AG04449 (cell line): Measurements from ENCODE around the gene SLC8A2.

ENCODE experiments used
- CTCF ChIA-PET: fragments of 350-600 bp; formaldehyde crosslinking; extraction: SDS; loops from one replicate; lab custom pipeline; 2021; ENCODE audit warnings: antibody characterized with exemption; lab: Yijun Ruan, JAX
- POLR2A ChIA-PET: fragments of 400-600, 350-600 bp; formaldehyde crosslinking; extraction: SDS; loops from one replicate; lab custom pipeline; 2020; ENCODE audit warnings: antibody characterized with exemption, inconsistent platforms; lab: Yijun Ruan, JAX
- DNase-seq: peaks from one replicate; pipeline ENCODE4 v3.0.0-alpha.2; 2010; ENCODE audit warnings: low read depth, low spot score
- H3K4me3 ChIP-seq: 2 replicates; pipeline ENCODE4 v1.5.1; 2011; ENCODE audit warnings: low read depth, mild to moderate bottlenecking, control low read depth, low read length
- CTCF ChIP-seq: IDR thresholded peaks from one replicate; pipeline ENCODE4 v1.5.1; 2011; ENCODE audit warnings: mild to moderate bottlenecking, moderate library complexity, low read length, control low read depth, inconsistent platforms; ENCODE audit not compliant: insufficient read depth; ENCODE audit errors: missing control alignments

Gene SLC8A2

GRCh38 chr19:47421844-47422395 is 49.8 kb downstream of the SLC8A2 start:
- no peak for TF ChIP-seq CTCF
- no peak for DNase-seq
- no peak overlapping the region for H3K4me3 ChIP-seq
- ChIA-PET POLR2A (no interaction called here), CTCF (no interaction called here)

- H3K4me3 ChIP-seq: no peak overlapping the region
- DNase-seq: no peak
- POLR2A ChIA-PET: no interaction called here
- CTCF ChIA-PET: no interaction called here
- no peak for TF ChIP-seq CTCF
These were observed 50.4 kb downstream of the SLC8A2 start for GRCh38 chr19:47421244-47421786.

- ChIA-PET CTCF (interaction anchor here (0.9 to 1.8 kb wide), 5 partner anchors 8 to 123 kb away, joined by 3 to 6 read pairs (median 3); no protein-coding TSS in a partner anchor), POLR2A (no interaction called here)
- TF ChIP-seq CTCF: no peak
- no peak for DNase-seq
- no peak overlapping the region for H3K4me3 ChIP-seq
These were observed 51.9 kb downstream of the SLC8A2 start for GRCh38 chr19:47419789-47420188.

- no peak for DNase-seq
- ChIA-PET POLR2A (no interaction called here), CTCF (interaction anchor here (0.9 to 1.8 kb wide), 5 partner anchors 9 to 122 kb away, joined by 3 to 6 read pairs (median 3); no protein-coding TSS in a partner anchor)
- no peak for TF ChIP-seq CTCF
- H3K4me3 ChIP-seq: peak within 1 kb of the TSS; percentile 67
These were observed 52.5 kb downstream of the SLC8A2 start, which contains the start of gene MEIS3 for GRCh38 chr19:47419030-47419783. Gene MEIS3 (minus strand): TSS chr19:47419527. CDS start chr19:47419081, 446 bp downstream.

- DNase-seq: no peak
- ChIA-PET POLR2A (no interaction called here), CTCF (interaction anchor here (0.9 to 1.8 kb wide), 3 partner anchors 18 to 122 kb away, joined by 3 to 6 read pairs (median 3); no protein-coding TSS in a partner anchor)
- peak overlapping the region; percentile 67 for H3K4me3 ChIP-seq
- TF ChIP-seq CTCF: no peak
These were observed 53.0 kb downstream of the SLC8A2 start for GRCh38 chr19:47418692-47419029.
